K562 (cell line): ENCODE data around the gene ARHGDIA. TPM values are rescaled to one million over a fixed set of nuclear protein-coding genes. Genes with fewer than 3 reads are reported as not detected.
A peak's percentile ranks its signal among the peaks of the same experiment; 100 is the strongest.

Source experiments
- BCOR ChIP-seq: fragments of 450-650 bp; IDR thresholded peaks from 2 replicates; pipeline ENCODE4 v1.6.1; 2016
- CHD1 ChIP-seq: fragments of 200-600 bp; sonication (generic); IDR thresholded peaks from one replicate; pipeline ENCODE4 v1.6.1; 2012; ENCODE audit warnings: mild to moderate bottlenecking, moderate library complexity, low read length, inconsistent platforms
- CXXC5 ChIP-seq: fragments of 250-450 bp; sonication (Bioruptor Pico); IDR thresholded peaks from 2 replicates; pipeline ENCODE4 v1.8.0; 2022; ENCODE audit warnings: inconsistent platforms, mild to moderate bottlenecking, moderate library complexity
- EP300 ChIP-seq: IDR thresholded peaks from 2 replicates; pipeline ENCODE4 v1.6.1; 2012; ENCODE audit warnings: low read length, improper control_type of control experiment
- HNRNPK ChIP-seq: fragments of 200-400 bp; formaldehyde crosslinking; IDR thresholded peaks from one replicate; pipeline ENCODE4 v1.6.1; 2018; ENCODE audit warnings: mild to moderate bottlenecking, low read depth, low read length; ENCODE audit not compliant: poor library complexity, severe bottlenecking
- LCOR ChIP-seq: sonication (generic); formaldehyde crosslinking; IDR thresholded peaks from 2 replicates; pipeline ENCODE4 v1.8.0; 2022; ENCODE audit warnings: mild to moderate bottlenecking, missing genetic modification reagents
- MAZ ChIP-seq, 2 experiments: fragments of 450-650 bp in 1 of 2; sonication (generic) in 1 of 2; formaldehyde crosslinking; IDR thresholded peaks in 1 of 2; conservative IDR thresholded peaks in 1 of 2; 2 replicates each; pipeline versions ENCODE4 v1.4.0 to v1.5.0; 2020; ENCODE audit warnings: mild to moderate bottlenecking in 1 of 2, missing genetic modification reagents in 1 of 2
- MEIS2 ChIP-seq: fragments of 450-650 bp; IDR thresholded peaks from 2 replicates; pipeline ENCODE4 v1.6.1; 2014; ENCODE audit warnings: mild to moderate bottlenecking; ENCODE audit not compliant: partially characterized antibody
- NFE2 ChIP-seq: IDR thresholded peaks from 2 replicates; pipeline ENCODE4 v1.6.1; 2014; ENCODE audit warnings: antibody characterized with exemption, low read depth
- NR4A1 ChIP-seq, 2 experiments: fragments of 250-450 bp in 1 of 2; fragments of 450-650 bp in 1 of 2; sonication (Bioruptor Pico) in 1 of 2; IDR thresholded peaks; 2 replicates each; pipeline versions ENCODE4 v1.4.0 to v1.6.1; 2016 to 2020; ENCODE audit warnings: mild to moderate bottlenecking in 2 of 2, missing compliant biosample characterization in 1 of 2, missing genetic modification characterization in 1 of 2, moderate library complexity in 1 of 2
- PATZ1 ChIP-seq: fragments of 250-450 bp; sonication (Bioruptor Pico); IDR thresholded peaks from 2 replicates; pipeline ENCODE4 v1.5.0; 2020; ENCODE audit warnings: mild to moderate bottlenecking, borderline replicate concordance
- PHB2 ChIP-seq: fragments of 450-650 bp; IDR thresholded peaks from 2 replicates; pipeline ENCODE4 v1.6.1; 2017; ENCODE audit warnings: low read depth
- PTBP1 ChIP-seq: fragments of 200-400 bp; formaldehyde crosslinking; IDR thresholded peaks from 2 replicates; pipeline ENCODE4 v1.6.1; 2017; ENCODE audit warnings: low read depth, low read length
- PTTG1 ChIP-seq: fragments of 450-650 bp; IDR thresholded peaks from 2 replicates; pipeline ENCODE4 v1.6.1; 2016; ENCODE audit warnings: low read depth, mild to moderate bottlenecking, missing genetic modification characterization, missing compliant biosample characterization
- STAG1 ChIP-seq: sonication (generic); formaldehyde crosslinking; IDR thresholded peaks from 2 replicates; pipeline ENCODE4 v1.5.0; 2020; ENCODE audit warnings: missing genetic modification reagents, borderline replicate concordance
- TRIM24 ChIP-seq, 2 experiments: fragments of 450-650 bp; IDR thresholded peaks; 2 replicates each; pipeline ENCODE4 v1.6.1; 2016
- YBX1 ChIP-seq: fragments of 450-650 bp; IDR thresholded peaks from 2 replicates; pipeline ENCODE4 v1.7.1; 2016; ENCODE audit warnings: mild to moderate bottlenecking
- ZBTB5 ChIP-seq: fragments of 450-650 bp; IDR thresholded peaks from 2 replicates; pipeline ENCODE4 v1.6.1; 2017; ENCODE audit warnings: antibody characterized with exemption
- ZBTB7A ChIP-seq: IDR thresholded peaks from 2 replicates; pipeline ENCODE4 v1.6.1; 2011; ENCODE audit warnings: low read depth, mild to moderate bottlenecking, low read length, moderate library complexity, borderline replicate concordance; ENCODE audit not compliant: control insufficient read depth
- ZFP36 ChIP-seq: fragments of 150-350 bp; IDR thresholded peaks from 2 replicates; pipeline ENCODE4 v1.6.1; 2018; ENCODE audit warnings: low read length, low read depth; ENCODE audit not compliant: partially characterized antibody
- polyA plus RNA-seq, 8 experiments: library from polyadenylated mRNA; depleted of rRNA in 4 of 8; stranded (reverse) in 5 of 8; unstranded in 3 of 8; fragments of >200 nt; fragmentation: Nextera tagmentation in 2 of 8; fragmentation: Illumina TruSeq in 1 of 8; extraction: Ambion mirVana in 2 of 8; extraction: Trizol in 1 of 8; gene quantifications; 2 replicates each; pipeline versions ENCODE4 v1.2.1 to v1.2.3, GENCODE V29; 2011 to 2014; ENCODE audit warnings: inconsistent platforms in 1 of 8, missing spikeins in 1 of 8
- total RNA-seq, 7 experiments: library from RNA; depleted of rRNA in 6 of 7; stranded (reverse); fragments of >200 nt in 6 of 7; fragmentation: Illumina TruSeq in 2 of 7; extraction: Trizol in 2 of 7; gene quantifications; 2 replicates each; pipeline versions ENCODE4 v1.2.1 to v1.2.3, GENCODE V29; 2011 to 2021; ENCODE audit warnings: low replicate concordance in 1 of 7
- TF ChIP-seq, protein P1 (sequence below): fragments of 250-450 bp; sonication (Bioruptor Pico); IDR thresholded peaks from 2 replicates; pipeline ENCODE4 v1.6.1; 2021; ENCODE audit warnings: mild to moderate bottlenecking
- TF ChIP-seq, protein P2 (sequence below): fragments of 450-650 bp; IDR thresholded peaks from 2 replicates; pipeline ENCODE4 v1.6.1; 2016; ENCODE audit warnings: missing biosample characterization, missing genetic modification characterization
- TF ChIP-seq, protein P3 (sequence below): fragments of 250-450 bp; sonication (Bioruptor Pico); IDR thresholded peaks from 2 replicates; pipeline ENCODE4 v1.8.0; 2022; ENCODE audit warnings: moderate library complexity, mild to moderate bottlenecking, inconsistent platforms

ARHGDIA gene
- total and polyA plus RNA-seq, 9 of the 15 experiments (the other 6 are each of a cell fraction or from before 2014, with no cell fraction given) = 9.6 to 340 (median 97.6) TPM

GRCh38 chr17:81909966-81910839 is 39.1 kb upstream of the ARHGDIA start (continued):
- TF ChIP-seq ZBTB7A (no peak), NFE2 (no peak), PTBP1 (no peak), NR4A1 (CRISPR knock-in tag; IDR thresholded peaks at IDR 0.05) (no peak), NR4A1 (tag; IDR thresholded peaks at IDR 0.05) (no peak), MEIS2 (no peak), MAZ (CRISPR knock-in tag; conservative IDR thresholded peaks at IDR 0.05 in 1 of 2, IDR thresholded peaks at IDR 0.05 in 1 of 2) (no peak; a peak in 1 of 4 replicates), STAG1 (CRISPR knock-in tag) (no peak), PHB2 (no peak), HNRNPK (no peak), EP300 (peak; percentile 82), LCOR (CRISPR knock-in tag) (no peak), CHD1 (peak; percentile 21), YBX1 (no peak), TRIM24 (IDR thresholded peaks at IDR 0.05) (no peak), ZFP36 (no peak), CXXC5 (CRISPR knock-in tag) (peak; percentile 22; the same call in 1 of the 2 replicates), BCOR (no peak), PATZ1 (CRISPR knock-in tag) (no peak), PTTG1 (tag) (no peak), ZBTB5 (no peak)
- TF ChIP-seq, protein P1, sequence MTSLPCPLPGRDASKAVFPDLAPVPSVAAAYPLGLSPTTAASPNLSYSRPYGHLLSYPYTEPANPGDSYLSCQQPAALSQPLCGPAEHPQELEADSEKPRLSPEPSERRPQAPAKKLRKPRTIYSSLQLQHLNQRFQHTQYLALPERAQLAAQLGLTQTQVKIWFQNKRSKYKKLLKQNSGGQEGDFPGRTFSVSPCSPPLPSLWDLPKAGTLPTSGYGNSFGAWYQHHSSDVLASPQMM (CRISPR knock-in tag) = no peak
- TF ChIP-seq, protein P2, sequence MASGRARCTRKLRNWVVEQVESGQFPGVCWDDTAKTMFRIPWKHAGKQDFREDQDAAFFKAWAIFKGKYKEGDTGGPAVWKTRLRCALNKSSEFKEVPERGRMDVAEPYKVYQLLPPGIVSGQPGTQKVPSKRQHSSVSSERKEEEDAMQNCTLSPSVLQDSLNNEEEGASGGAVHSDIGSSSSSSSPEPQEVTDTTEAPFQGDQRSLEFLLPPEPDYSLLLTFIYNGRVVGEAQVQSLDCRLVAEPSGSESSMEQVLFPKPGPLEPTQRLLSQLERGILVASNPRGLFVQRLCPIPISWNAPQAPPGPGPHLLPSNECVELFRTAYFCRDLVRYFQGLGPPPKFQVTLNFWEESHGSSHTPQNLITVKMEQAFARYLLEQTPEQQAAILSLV (tag) = no peak
- TF ChIP-seq, protein P3, sequence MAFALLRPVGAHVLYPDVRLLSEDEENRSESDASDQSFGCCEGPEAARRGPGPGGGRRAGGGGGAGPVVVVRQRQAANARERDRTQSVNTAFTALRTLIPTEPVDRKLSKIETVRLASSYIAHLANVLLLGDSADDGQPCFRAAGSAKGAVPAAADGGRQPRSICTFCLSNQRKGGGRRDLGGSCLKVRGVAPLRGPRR (CRISPR knock-in tag) = no peak
